ENCODE measurements around the gene MGAT3.

The MGAT3 gene

GRCh38 chr22:39473851-39474250, 17.0 kb downstream of the MGAT3 start:
- DNase-seq: no peak

GRCh38 chr22:39474351-39475111, 17.7 kb downstream of the MGAT3 start:
- no peak for DNase-seq

GRCh38 chr22:39475337-39475736, 18.5 kb downstream of the MGAT3 start:
- no peak for DNase-seq

GRCh38 chr22:39475902-39476301, 19.1 kb downstream of the MGAT3 start:
- DNase-seq: no peak

- DNase-seq: no peak
Measured at GRCh38 chr22:39476664-39477063, 19.9 kb downstream of the MGAT3 start.

GRCh38 chr22:39477542-39477941, 20.7 kb downstream of the MGAT3 start:
- no peak for DNase-seq

- peak in 1 of 2 donors; percentile 35 for DNase-seq
Measured at GRCh38 chr22:39478441-39478850, 21.6 kb downstream of the MGAT3 start.

GRCh38 chr22:39479254-39479653, 22.4 kb downstream of the MGAT3 start:
- DNase-seq: no peak

GRCh38 chr22:39480557-39480956, 23.7 kb downstream of the MGAT3 start:
- DNase-seq: no peak

GRCh38 chr22:39481054-39481453, 24.2 kb downstream of the MGAT3 start:
- DNase-seq: no peak

GRCh38 chr22:39481595-39481994, 24.8 kb downstream of the MGAT3 start:
- no peak for DNase-seq

GRCh38 chr22:39482768-39483167, 26.0 kb downstream of the MGAT3 start:
- DNase-seq: no peak

GRCh38 chr22:39486951-39487825, 30.4 kb downstream of the MGAT3 start:
- DNase-seq: no peak

- DNase-seq: no peak
Measured at GRCh38 chr22:39487826-39488520, 31.2 kb downstream of the MGAT3 start.

- DNase-seq: no peak
Measured at GRCh38 chr22:39488563-39489083, 31.8 kb downstream of the MGAT3 start.

- no peak for DNase-seq
Measured at GRCh38 chr22:39489094-39490068, 32.6 kb downstream of the MGAT3 start.

- DNase-seq: peak; percentile 68 to 70
Measured at GRCh38 chr22:39490135-39490798, 33.5 kb downstream of the MGAT3 start.

- no peak for DNase-seq
Measured at GRCh38 chr22:39490966-39491680, 34.3 kb downstream of the MGAT3 start.

GRCh38 chr22:39491696-39492095, 34.9 kb downstream of the MGAT3 start:
- DNase-seq: no peak

- no peak for DNase-seq
Measured at GRCh38 chr22:39492186-39492585, 35.4 kb downstream of the MGAT3 start.

- no peak for DNase-seq
Measured at GRCh38 chr22:39493759-39494158, 36.9 kb downstream of the MGAT3 start.
